HEK293 (cell line): ENCODE results near the gene PRKG1.

Experiments used
- CTCF ChIA-PET: fragments of 350-600 bp; formaldehyde crosslinking; extraction: SDS; loops from one replicate; lab custom pipeline; 2021; ENCODE audit warnings: antibody characterized with exemption; lab: Yijun Ruan, JAX
- POLR2A ChIA-PET: fragments of 300-600 bp; formaldehyde crosslinking; extraction: SDS; loops from one replicate; lab custom pipeline; 2020; ENCODE audit warnings: antibody characterized with exemption, inconsistent platforms; lab: Yijun Ruan, JAX
- H3K27ac ChIP-seq: fragments of 200-500 bp; sonication (Bioruptor generic); 2 replicates; pipeline ENCODE4 v1.5.1; 2014; ENCODE audit warnings: low read depth, low read length, control low read depth, inconsistent platforms; ENCODE audit errors: extremely low read depth
- H3K36me3 ChIP-seq, 2 experiments: fragments of 200-500 bp in 1 of 2; sonication (Bioruptor generic) in 1 of 2; 1 replicate in 1 of 2; 2 replicates in 1 of 2; pipeline ENCODE4 v1.5.1; 2014 to 2017; ENCODE audit warnings: inconsistent platforms in 2 of 2, low read length in 2 of 2; ENCODE audit not compliant: control insufficient read depth in 2 of 2, insufficient read depth in 1 of 2
- H3K4me1 ChIP-seq: fragments of 200-500 bp; sonication (Bioruptor generic); 2 replicates; pipeline ENCODE4 v1.5.1; 2014; ENCODE audit warnings: mild to moderate bottlenecking, low read length, inconsistent platforms; ENCODE audit not compliant: control insufficient read depth, insufficient read depth
- H3K4me3 ChIP-seq: 2 replicates; pipeline ENCODE4 v1.5.1; 2011; ENCODE audit warnings: low read depth, mild to moderate bottlenecking, control low read depth, low read length, moderate library complexity
- H3K9me3 ChIP-seq: fragments of 200-500 bp; sonication (Bioruptor generic); 2 replicates; pipeline ENCODE4 v1.5.1; 2014; ENCODE audit warnings: low read depth, low read length, inconsistent platforms; ENCODE audit not compliant: control insufficient read depth, insufficient read depth
- BCL6B ChIP-seq: fragments of 450-650 bp; formaldehyde crosslinking; IDR thresholded peaks from 2 replicates; pipeline ENCODE4 v1.5.1; 2017; ENCODE audit warnings: missing biosample characterization, missing genetic modification characterization
- CTCF ChIP-seq: fragments of 450-650 bp; formaldehyde crosslinking; IDR thresholded peaks from 2 replicates; pipeline ENCODE4 v1.5.1; 2016; ENCODE audit warnings: missing biosample characterization, missing genetic modification characterization
- HIC1 ChIP-seq: fragments of 450-650 bp; formaldehyde crosslinking; IDR thresholded peaks from 2 replicates; pipeline ENCODE4 v1.5.1; 2016; ENCODE audit warnings: missing biosample characterization, missing genetic modification characterization
- PATZ1 ChIP-seq: fragments of 450-650 bp; formaldehyde crosslinking; IDR thresholded peaks from 2 replicates; pipeline ENCODE4 v1.5.1; 2016; ENCODE audit warnings: missing biosample characterization, missing genetic modification characterization
- PRDM1 ChIP-seq: fragments of 450-650 bp; formaldehyde crosslinking; IDR thresholded peaks from 2 replicates; pipeline ENCODE4; 2016; ENCODE audit warnings: missing biosample characterization, missing genetic modification characterization
- SALL2 ChIP-seq: fragments of 450-650 bp; formaldehyde crosslinking; IDR thresholded peaks from 2 replicates; pipeline ENCODE4 v1.5.0; 2017; ENCODE audit warnings: missing biosample characterization, mild to moderate bottlenecking, missing genetic modification characterization, borderline replicate concordance
- ZNF155 ChIP-seq: fragments of 450-650 bp; formaldehyde crosslinking; IDR thresholded peaks from 2 replicates; pipeline ENCODE4 v1.5.1; 2016; ENCODE audit warnings: missing biosample characterization, missing genetic modification characterization
- ZNF16 ChIP-seq: fragments of 450-650 bp; formaldehyde crosslinking; IDR thresholded peaks from 2 replicates; pipeline ENCODE4 v1.5.1; 2016; ENCODE audit warnings: low read depth, missing biosample characterization, missing genetic modification characterization
- ZNF18 ChIP-seq: fragments of 450-650 bp; formaldehyde crosslinking; IDR thresholded peaks from 2 replicates; pipeline ENCODE4 v1.5.1; 2016; ENCODE audit warnings: missing biosample characterization, missing genetic modification characterization
- ZNF184 ChIP-seq: fragments of 450-650 bp; IDR thresholded peaks from 2 replicates; pipeline ENCODE4 v1.5.1; 2018; ENCODE audit warnings: missing biosample characterization, mild to moderate bottlenecking, missing genetic modification characterization
- ZNF202 ChIP-seq: fragments of 450-650 bp; formaldehyde crosslinking; IDR thresholded peaks from 2 replicates; pipeline ENCODE4 v1.5.1; 2016; ENCODE audit warnings: missing biosample characterization, missing genetic modification characterization, borderline replicate concordance
- ZNF214 ChIP-seq: fragments of 450-650 bp; formaldehyde crosslinking; IDR thresholded peaks from 2 replicates; pipeline ENCODE4 v1.5.1; 2017; ENCODE audit warnings: missing biosample characterization, mild to moderate bottlenecking, missing genetic modification characterization, borderline replicate concordance
- ZNF223 ChIP-seq: fragments of 450-650 bp; formaldehyde crosslinking; IDR thresholded peaks from 2 replicates; pipeline ENCODE4 v1.5.1; 2016; ENCODE audit warnings: missing biosample characterization, missing genetic modification characterization
- ZNF366 ChIP-seq: fragments of 450-650 bp; formaldehyde crosslinking; conservative IDR thresholded peaks from 2 replicates; pipeline ENCODE4 v1.5.1; 2016; ENCODE audit warnings: missing biosample characterization, missing genetic modification characterization
- ZNF488 ChIP-seq: fragments of 450-650 bp; formaldehyde crosslinking; IDR thresholded peaks from 2 replicates; pipeline ENCODE4 v1.5.1; 2016; ENCODE audit warnings: missing biosample characterization, missing genetic modification characterization
- ZNF596 ChIP-seq: fragments of 450-650 bp; IDR thresholded peaks from 2 replicates; pipeline ENCODE4 v1.5.0; 2018; ENCODE audit warnings: missing biosample characterization, mild to moderate bottlenecking, missing genetic modification characterization, moderate library complexity
- ZNF624 ChIP-seq: fragments of 450-650 bp; formaldehyde crosslinking; IDR thresholded peaks from 2 replicates; pipeline ENCODE4 v1.5.1; 2017; ENCODE audit warnings: missing biosample characterization, missing genetic modification characterization
- ZNF645 ChIP-seq: fragments of 450-650 bp; formaldehyde crosslinking; IDR thresholded peaks from 2 replicates; pipeline ENCODE4; 2016; ENCODE audit warnings: missing biosample characterization, missing genetic modification characterization
- ZNF677 ChIP-seq: fragments of 450-650 bp; IDR thresholded peaks from 2 replicates; pipeline ENCODE4 v1.5.0; 2018; ENCODE audit warnings: missing biosample characterization, mild to moderate bottlenecking, missing genetic modification characterization, moderate library complexity
- ZNF692 ChIP-seq: fragments of 450-650 bp; formaldehyde crosslinking; IDR thresholded peaks from 2 replicates; pipeline ENCODE4 v1.5.1; 2016; ENCODE audit warnings: missing biosample characterization, missing genetic modification characterization
- ZNF837 ChIP-seq: fragments of 450-650 bp; formaldehyde crosslinking; IDR thresholded peaks from 2 replicates; pipeline ENCODE4 v1.5.1; 2016; ENCODE audit warnings: missing biosample characterization, missing genetic modification characterization
- ZSCAN23 ChIP-seq: fragments of 450-650 bp; formaldehyde crosslinking; IDR thresholded peaks from 2 replicates; pipeline ENCODE4 v1.5.1; 2016; ENCODE audit warnings: missing biosample characterization, missing genetic modification characterization

PRKG1 gene

GRCh38 chr10:51800725-51801424 lies 726.6 kb downstream of the PRKG1 start:
- Histone ChIP-seq H3K27ac (no peak overlapping the region), H3K9me3 (no peaks in the 10 kb centered on the region), H3K4me1 (no peaks in the 10 kb centered on the region), H3K36me3 (no peaks in the 10 kb centered on the region), H3K4me3 (no peak overlapping the region)
- ChIA-PET CTCF (no interaction called here), POLR2A (no interaction called here)
- TF ChIP-seq ZNF488 (no peak), ZNF596 (tag by site-specific recombination) (no peak), ZNF223 (no peak), ZNF677 (no peak), ZNF692 (tag by site-specific recombination) (no peak), ZNF155 (tag by site-specific recombination) (no peak), ZNF202 (tag by site-specific recombination) (no peak)

- Histone ChIP-seq H3K36me3 (no peaks in the 10 kb centered on the region), H3K4me3 (no peak overlapping the region), H3K27ac (no peak overlapping the region), H3K9me3 (no peaks in the 10 kb centered on the region), H3K4me1 (peaks cover 6% of the 10 kb centered on the region; the same call in 1 of the 2 replicates)
- CTCF ChIA-PET = no interaction called here
- POLR2A ChIA-PET = no interaction called here
- TF ChIP-seq CTCF (no peak), ZNF214 (tag by site-specific recombination) (no peak), PRDM1 (no peak), ZNF645 (tag by site-specific recombination) (no peak), ZNF18 (tag by site-specific recombination) (no peak), SALL2 (tag by site-specific recombination) (no peak), ZNF837 (tag by site-specific recombination) (no peak), BCL6B (tag by site-specific recombination) (no peak), ZSCAN23 (no peak), HIC1 (tag by site-specific recombination) (no peak), ZNF624 (no peak), ZNF16 (tag by site-specific recombination) (no peak), ZNF184 (no peak), ZNF366 (tag by site-specific recombination) (no peak), PATZ1 (tag by site-specific recombination) (no peak)
- TF ChIP-seq, all 188 proteins: peak for 0
Observed at GRCh38 chr10:51802030-51802429, 727.7 kb downstream of the PRKG1 start.
